ENCODE data around the gene UBP1.

UBP1 gene

DNA sequence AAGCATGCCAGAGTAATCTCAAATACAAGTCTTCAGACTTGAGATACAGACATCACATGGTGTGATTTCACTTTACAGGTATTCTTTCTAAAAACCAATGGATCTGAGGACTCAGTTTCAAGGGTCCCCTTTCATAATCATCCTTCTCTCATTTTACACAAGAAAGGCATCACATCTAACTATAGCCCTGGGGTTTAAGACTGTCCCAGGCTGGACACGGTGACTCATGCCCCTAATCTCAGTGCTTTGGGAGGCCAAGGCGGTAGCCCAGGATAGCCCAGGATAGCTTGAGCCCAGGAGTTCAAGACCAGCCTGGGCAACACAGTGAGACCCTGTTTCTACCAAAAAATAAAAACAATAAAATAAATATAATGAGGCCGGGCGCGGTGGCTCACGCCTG is 36.4 kb downstream of the UBP1 start:
- Histone ChIP-seq H3K27me3 (replicated peaks; ENCODE audit: control insufficient read depth, insufficient read depth, low read length) (no peaks in the 10 kb centered on the region), H3K4me3 (replicated peaks; ENCODE audit: low read depth, low read length) (no peak overlapping the region), H3K36me3 (ENCODE audit: control insufficient read depth, insufficient read depth, low read length) (peaks cover 12% of the 10 kb centered on the region)
- TF ChIP-seq, protein P1, sequence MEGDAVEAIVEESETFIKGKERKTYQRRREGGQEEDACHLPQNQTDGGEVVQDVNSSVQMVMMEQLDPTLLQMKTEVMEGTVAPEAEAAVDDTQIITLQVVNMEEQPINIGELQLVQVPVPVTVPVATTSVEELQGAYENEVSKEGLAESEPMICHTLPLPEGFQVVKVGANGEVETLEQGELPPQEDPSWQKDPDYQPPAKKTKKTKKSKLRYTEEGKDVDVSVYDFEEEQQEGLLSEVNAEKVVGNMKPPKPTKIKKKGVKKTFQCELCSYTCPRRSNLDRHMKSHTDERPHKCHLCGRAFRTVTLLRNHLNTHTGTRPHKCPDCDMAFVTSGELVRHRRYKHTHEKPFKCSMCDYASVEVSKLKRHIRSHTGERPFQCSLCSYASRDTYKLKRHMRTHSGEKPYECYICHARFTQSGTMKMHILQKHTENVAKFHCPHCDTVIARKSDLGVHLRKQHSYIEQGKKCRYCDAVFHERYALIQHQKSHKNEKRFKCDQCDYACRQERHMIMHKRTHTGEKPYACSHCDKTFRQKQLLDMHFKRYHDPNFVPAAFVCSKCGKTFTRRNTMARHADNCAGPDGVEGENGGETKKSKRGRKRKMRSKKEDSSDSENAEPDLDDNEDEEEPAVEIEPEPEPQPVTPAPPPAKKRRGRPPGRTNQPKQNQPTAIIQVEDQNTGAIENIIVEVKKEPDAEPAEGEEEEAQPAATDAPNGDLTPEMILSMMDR (IDR thresholded peaks at IDR 0.05; ENCODE audit: insufficient read depth, low read length, poor library complexity, severe bottlenecking): no peak
- no peak for DNase-seq (ENCODE audit: extremely low read depth, insufficient read length)

DNA sequence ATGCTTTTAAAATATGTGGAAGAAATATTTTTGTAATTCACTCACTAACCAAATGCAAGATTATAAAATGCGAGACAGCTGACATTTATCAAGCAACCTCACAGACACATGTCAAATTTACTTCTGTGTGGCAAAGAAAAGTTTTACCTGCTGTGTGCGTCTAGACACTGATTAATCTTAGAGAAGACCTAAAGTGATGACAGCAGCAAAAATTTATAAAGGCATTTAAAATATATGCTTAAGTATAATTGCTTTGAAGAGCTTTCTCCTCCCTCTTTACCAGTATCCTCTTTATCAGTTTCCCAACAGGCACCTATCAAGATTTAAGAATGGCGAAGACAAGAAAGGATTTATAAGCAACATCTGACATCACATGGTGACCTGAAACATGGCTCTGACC is 37.3 kb downstream of the UBP1 start:
- peaks cover 10% of the 10 kb centered on the region for H3K36me3 ChIP-seq (ENCODE audit: control insufficient read depth, insufficient read depth, low read length)
- TF ChIP-seq, protein P1 (IDR thresholded peaks at IDR 0.05; ENCODE audit: insufficient read depth, low read length, poor library complexity, severe bottlenecking): no peak
- DNase-seq (ENCODE audit: extremely low read depth, insufficient read length): no peak
- no peaks in the 10 kb centered on the region for H3K27me3 ChIP-seq (replicated peaks; ENCODE audit: control insufficient read depth, insufficient read depth, low read length)
- no peak overlapping the region for H3K4me3 ChIP-seq (replicated peaks; ENCODE audit: low read depth, low read length)

DNA sequence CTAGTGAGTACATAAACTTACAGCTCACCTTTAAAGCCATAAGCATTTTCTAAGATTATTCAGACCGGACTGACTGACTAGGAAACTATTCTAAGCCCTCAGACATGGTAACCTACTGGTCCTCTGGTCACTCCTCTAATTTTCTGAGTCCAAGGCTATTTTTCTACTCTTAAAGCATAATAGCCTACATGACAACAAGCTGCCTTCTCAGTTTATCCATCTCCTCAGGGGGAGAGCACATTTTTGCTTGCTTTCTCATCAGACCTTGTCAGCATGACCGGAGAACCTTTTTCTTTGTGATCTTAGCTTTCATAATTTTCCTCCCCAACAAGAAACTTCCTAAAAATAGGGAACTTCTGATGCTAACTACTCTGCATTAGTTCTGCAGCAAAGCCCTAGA is 38.4 kb downstream of the UBP1 start:
- TF ChIP-seq, protein P1 (IDR thresholded peaks at IDR 0.05; ENCODE audit: insufficient read depth, low read length, poor library complexity, severe bottlenecking): no peak
- Histone ChIP-seq H3K4me3 (replicated peaks; ENCODE audit: low read depth, low read length) (no peak overlapping the region), H3K36me3 (ENCODE audit: control insufficient read depth, insufficient read depth, low read length) (peaks cover 10% of the 10 kb centered on the region), H3K27me3 (replicated peaks; ENCODE audit: control insufficient read depth, insufficient read depth, low read length) (no peaks in the 10 kb centered on the region)
- no peak for DNase-seq (ENCODE audit: extremely low read depth, insufficient read length)

DNA sequence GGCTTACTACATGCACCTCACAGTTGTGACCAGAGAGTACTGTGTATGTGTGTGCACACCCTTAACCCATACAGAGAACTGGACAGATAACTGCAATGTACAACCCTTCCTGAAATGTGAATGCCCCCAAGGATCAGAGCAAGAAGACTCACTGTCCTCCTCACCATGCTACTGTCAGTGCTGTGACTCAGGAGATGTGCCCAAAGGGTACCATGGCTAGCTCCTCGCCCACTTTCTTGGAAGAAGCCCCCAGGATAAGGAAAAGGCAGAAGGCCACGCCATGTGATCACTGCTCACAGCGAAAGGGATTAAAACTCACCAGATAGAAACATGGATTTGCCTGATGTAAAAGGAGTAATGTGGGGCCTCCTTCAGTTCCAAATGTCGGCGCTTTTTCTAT is 41.8 kb downstream of the UBP1 start:
- DNase-seq (ENCODE audit: extremely low read depth, insufficient read length): no peak
- Histone ChIP-seq H3K36me3 (ENCODE audit: control insufficient read depth, insufficient read depth, low read length) (peaks cover 14% of the 10 kb centered on the region), H3K27me3 (replicated peaks; ENCODE audit: control insufficient read depth, insufficient read depth, low read length) (no peaks in the 10 kb centered on the region), H3K4me3 (replicated peaks; ENCODE audit: low read depth, low read length) (no peak overlapping the region)
- TF ChIP-seq, protein P1 (IDR thresholded peaks at IDR 0.05; ENCODE audit: insufficient read depth, low read length, poor library complexity, severe bottlenecking): no peak

DNA sequence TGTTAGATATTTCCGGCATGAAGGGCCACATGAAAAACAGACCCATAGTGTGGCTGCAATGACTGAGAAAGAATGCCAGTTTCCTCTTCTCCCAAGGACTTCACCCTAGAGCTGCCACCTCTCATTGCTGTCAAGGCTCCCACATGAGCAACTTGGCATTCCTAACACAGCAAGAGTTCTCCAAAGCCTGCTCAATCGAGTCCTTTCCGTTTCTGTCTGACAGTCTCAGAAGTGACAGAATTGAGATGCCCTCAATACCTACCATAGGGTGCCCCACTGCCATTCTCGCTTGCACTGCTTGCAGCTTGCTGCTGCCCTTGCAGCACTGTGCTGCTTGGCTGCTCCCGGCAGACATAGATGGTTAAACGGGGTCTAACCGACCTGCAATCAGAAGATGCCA is 44.3 kb downstream of the UBP1 start:
- Histone ChIP-seq H3K27me3 (replicated peaks; ENCODE audit: control insufficient read depth, insufficient read depth, low read length) (no peaks in the 10 kb centered on the region), H3K4me3 (replicated peaks; ENCODE audit: low read depth, low read length) (no peak overlapping the region), H3K36me3 (ENCODE audit: control insufficient read depth, insufficient read depth, low read length) (peaks cover 16% of the 10 kb centered on the region)
- no peak for DNase-seq (ENCODE audit: extremely low read depth, insufficient read length)
- TF ChIP-seq, protein P1 (IDR thresholded peaks at IDR 0.05; ENCODE audit: insufficient read depth, low read length, poor library complexity, severe bottlenecking): no peak

DNA sequence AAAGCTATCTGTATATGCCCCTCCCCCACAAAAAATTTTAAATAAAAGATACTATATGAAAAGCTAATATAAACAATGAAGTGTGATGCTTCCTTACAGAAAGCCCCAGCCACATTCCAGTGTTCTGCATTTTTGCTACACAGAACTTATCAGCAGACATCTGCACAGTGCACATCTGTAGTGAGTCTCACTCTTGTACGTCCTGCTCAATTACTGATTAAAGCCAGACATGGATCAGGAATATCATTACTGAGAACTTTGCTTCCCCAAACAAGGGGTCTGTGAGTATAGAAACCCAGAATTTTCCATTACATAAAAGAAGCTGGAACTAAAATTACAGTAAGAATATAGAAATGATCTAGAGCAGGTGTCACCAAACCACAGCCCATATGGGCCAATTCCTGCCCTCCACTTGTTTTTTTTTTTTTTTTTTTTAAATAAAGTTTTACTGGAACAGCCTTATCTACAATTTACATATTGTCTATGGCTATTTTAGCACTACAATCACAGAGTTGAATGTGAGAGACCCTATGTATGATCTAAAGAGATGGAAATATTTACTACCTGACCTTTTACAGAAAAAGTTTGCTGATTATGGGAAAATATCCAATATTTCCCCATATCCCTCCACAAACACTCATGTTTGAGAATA is 45.7 kb downstream of the UBP1 start:
- Histone ChIP-seq H3K4me3 (replicated peaks; ENCODE audit: low read depth, low read length) (no peak overlapping the region), H3K36me3 (ENCODE audit: control insufficient read depth, insufficient read depth, low read length) (peaks cover 19% of the 10 kb centered on the region), H3K27me3 (replicated peaks; ENCODE audit: control insufficient read depth, insufficient read depth, low read length) (no peaks in the 10 kb centered on the region)
- TF ChIP-seq, protein P1 (IDR thresholded peaks at IDR 0.05; ENCODE audit: insufficient read depth, low read length, poor library complexity, severe bottlenecking): no peak
- DNase-seq (ENCODE audit: extremely low read depth, insufficient read length): no peak
